Glutamatergic neuron (in vitro differentiated cells): ENCODE results near the gene ACIN1. TPM values are rescaled to one million over a fixed set of nuclear protein-coding genes. Genes with fewer than 3 reads are reported as not detected.
"Not testable (repeated sequence)": the region's sequence is repeated elsewhere in the genome, so short reads cannot be mapped to it uniquely, and the experiment has no call there.

ENCODE experiments used
- DNase-seq: peaks from one replicate; pipeline ENCODE4 v3.0.0; 2022
- H3K27ac Mint-ChIP-seq: one replicate; pipeline ENCODE4 v1.8.0; 2020; ENCODE audit warnings: mild to moderate bottlenecking, mixed read lengths, inconsistent platforms; ENCODE audit not compliant: unreplicated experiment
- H3K27me3 Mint-ChIP-seq: one replicate; pipeline ENCODE4 v1.8.0; 2020; ENCODE audit warnings: mild to moderate bottlenecking, moderate library complexity, mixed read lengths, inconsistent platforms; ENCODE audit not compliant: unreplicated experiment
- H3K36me3 Mint-ChIP-seq: one replicate; pipeline ENCODE4 v1.8.0; 2020; ENCODE audit warnings: mild to moderate bottlenecking, mixed read lengths, inconsistent platforms; ENCODE audit not compliant: unreplicated experiment
- H3K4me1 Mint-ChIP-seq: one replicate; pipeline ENCODE4 v1.8.0; 2020; ENCODE audit warnings: mild to moderate bottlenecking, low read depth, mixed read lengths, inconsistent platforms; ENCODE audit not compliant: unreplicated experiment
- H3K4me3 Mint-ChIP-seq: one replicate; pipeline ENCODE4 v1.8.0; 2020; ENCODE audit warnings: mild to moderate bottlenecking, mixed read lengths, inconsistent platforms; ENCODE audit not compliant: unreplicated experiment
- H3K9me3 Mint-ChIP-seq: one replicate; pipeline ENCODE4 v1.8.0; 2020; ENCODE audit warnings: mild to moderate bottlenecking, moderate library complexity, mixed read lengths, inconsistent platforms; ENCODE audit not compliant: unreplicated experiment
- total RNA-seq: library from RNA; stranded (reverse); fragmentation: NEBNext Ultra II Directional; extraction: Animal tissue kit (Norgen Biotek cat#: 25700); gene quantifications from one replicate; pipeline ENCODE4 v1.2.1, GENCODE V29; 2021; ENCODE audit not compliant: unreplicated experiment
- TF ChIP-seq, protein P1 (sequence below): fragments of 200-600 bp; sonication (generic); IDR thresholded peaks from one replicate; pipeline ENCODE4 v1.5.0; 2021; ENCODE audit not compliant: partially characterized antibody, unreplicated experiment

ACIN1 gene
- total RNA-seq, 1 donor from 2014 or later: 341 TPM

- TF ChIP-seq, protein P1, sequence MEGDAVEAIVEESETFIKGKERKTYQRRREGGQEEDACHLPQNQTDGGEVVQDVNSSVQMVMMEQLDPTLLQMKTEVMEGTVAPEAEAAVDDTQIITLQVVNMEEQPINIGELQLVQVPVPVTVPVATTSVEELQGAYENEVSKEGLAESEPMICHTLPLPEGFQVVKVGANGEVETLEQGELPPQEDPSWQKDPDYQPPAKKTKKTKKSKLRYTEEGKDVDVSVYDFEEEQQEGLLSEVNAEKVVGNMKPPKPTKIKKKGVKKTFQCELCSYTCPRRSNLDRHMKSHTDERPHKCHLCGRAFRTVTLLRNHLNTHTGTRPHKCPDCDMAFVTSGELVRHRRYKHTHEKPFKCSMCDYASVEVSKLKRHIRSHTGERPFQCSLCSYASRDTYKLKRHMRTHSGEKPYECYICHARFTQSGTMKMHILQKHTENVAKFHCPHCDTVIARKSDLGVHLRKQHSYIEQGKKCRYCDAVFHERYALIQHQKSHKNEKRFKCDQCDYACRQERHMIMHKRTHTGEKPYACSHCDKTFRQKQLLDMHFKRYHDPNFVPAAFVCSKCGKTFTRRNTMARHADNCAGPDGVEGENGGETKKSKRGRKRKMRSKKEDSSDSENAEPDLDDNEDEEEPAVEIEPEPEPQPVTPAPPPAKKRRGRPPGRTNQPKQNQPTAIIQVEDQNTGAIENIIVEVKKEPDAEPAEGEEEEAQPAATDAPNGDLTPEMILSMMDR: no peak
- H3K4me3 Mint-ChIP-seq: peak overlapping the region; percentile 0
- peaks cover 12% of the 10 kb centered on the region for H3K9me3 Mint-ChIP-seq
- no peaks in the 10 kb centered on the region for H3K36me3 Mint-ChIP-seq
- DNase-seq: no peak
- peaks cover 18% of the 10 kb centered on the region for H3K4me1 Mint-ChIP-seq
- H3K27ac Mint-ChIP-seq: peak overlapping the region; percentile 14
- H3K27me3 Mint-ChIP-seq: peaks cover 9% of the 10 kb centered on the region
Observed at GRCh38 chr14:23015618-23016017, 79.3 kb downstream of the ACIN1 start.

GRCh38 chr14:23013749-23014054, 81.2 kb downstream of the ACIN1 start:
- H3K27ac Mint-ChIP-seq: peak overlapping the region; percentile 89
- H3K4me3 Mint-ChIP-seq, H3K36me3 Mint-ChIP-seq, DNase-seq: not testable (repeated sequence)
- peaks cover 12% of the 10 kb centered on the region for H3K9me3 Mint-ChIP-seq
- peaks cover 24% of the 10 kb centered on the region for H3K4me1 Mint-ChIP-seq
- peaks cover 14% of the 10 kb centered on the region for H3K27me3 Mint-ChIP-seq

GRCh38 chr14:23013054-23013748, 81.7 kb downstream of the ACIN1 start:
- peak overlapping the region; percentile 76 for H3K4me3 Mint-ChIP-seq
- TF ChIP-seq, protein P1: no peak
- peaks cover 27% of the 10 kb centered on the region for H3K4me1 Mint-ChIP-seq
- peak; percentile 34 for DNase-seq
- H3K36me3 Mint-ChIP-seq: no peaks in the 10 kb centered on the region
- H3K9me3 Mint-ChIP-seq: peaks cover 12% of the 10 kb centered on the region
- peaks cover 14% of the 10 kb centered on the region for H3K27me3 Mint-ChIP-seq
- peak overlapping the region; percentile 89 for H3K27ac Mint-ChIP-seq

DNA sequence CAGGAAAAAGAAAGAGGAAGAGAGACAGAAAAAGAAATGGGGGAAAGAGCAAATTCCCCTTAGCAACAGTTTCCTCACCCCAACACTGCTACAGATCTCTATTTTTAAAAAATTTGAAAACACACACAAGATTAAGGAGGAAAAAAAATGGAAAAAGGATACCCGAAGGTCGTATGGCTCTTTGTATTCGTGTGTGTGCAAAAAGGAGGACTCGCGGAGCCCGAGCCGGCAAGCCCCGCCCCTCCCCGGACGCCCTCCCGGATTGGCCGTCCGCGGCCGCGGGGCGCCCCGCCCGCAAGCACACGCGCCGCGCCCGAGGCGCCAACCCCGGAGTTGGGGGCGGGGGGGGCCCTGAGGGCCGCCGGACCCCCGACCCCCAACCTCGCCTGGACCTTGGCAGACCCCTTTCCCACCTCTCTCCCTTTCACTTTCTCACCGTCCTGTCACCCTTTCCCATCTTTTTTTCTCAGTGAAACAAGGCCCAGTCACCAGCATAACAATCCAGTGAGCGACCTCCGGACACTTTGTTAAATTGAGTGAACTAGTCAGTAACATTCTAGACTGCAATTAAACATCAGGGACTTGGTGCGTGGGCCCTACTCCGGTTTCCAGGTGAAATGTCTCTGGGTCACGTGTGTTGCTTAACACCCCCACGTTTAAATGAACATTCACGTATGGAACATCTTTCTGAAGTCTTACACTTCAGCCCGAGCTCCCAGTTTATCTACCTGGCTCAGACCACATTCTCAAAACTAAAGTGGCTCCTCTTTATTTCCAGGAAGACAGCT, 84.8 kb downstream of the ACIN1 start, which contains the start of gene C14orf93:
Gene C14orf93 (minus strand): TSS at position 205 of the 788 bp plus-strand sequence. CDS start 11,120 bp downstream, outside the sequence.
- peak within 1 kb of the TSS; percentile 97 for H3K27ac Mint-ChIP-seq
- H3K9me3 Mint-ChIP-seq: peaks cover 17% of the 10 kb centered on the region
- peak; percentile 82 for DNase-seq
- peaks cover 14% of the 10 kb centered on the region for H3K27me3 Mint-ChIP-seq
- TF ChIP-seq, protein P1: no peak
- peaks cover 28% of the 10 kb centered on the region for H3K4me1 Mint-ChIP-seq
- peak within 1 kb of the TSS; percentile 88 for H3K4me3 Mint-ChIP-seq
- no peaks in the 10 kb centered on the region for H3K36me3 Mint-ChIP-seq

DNA sequence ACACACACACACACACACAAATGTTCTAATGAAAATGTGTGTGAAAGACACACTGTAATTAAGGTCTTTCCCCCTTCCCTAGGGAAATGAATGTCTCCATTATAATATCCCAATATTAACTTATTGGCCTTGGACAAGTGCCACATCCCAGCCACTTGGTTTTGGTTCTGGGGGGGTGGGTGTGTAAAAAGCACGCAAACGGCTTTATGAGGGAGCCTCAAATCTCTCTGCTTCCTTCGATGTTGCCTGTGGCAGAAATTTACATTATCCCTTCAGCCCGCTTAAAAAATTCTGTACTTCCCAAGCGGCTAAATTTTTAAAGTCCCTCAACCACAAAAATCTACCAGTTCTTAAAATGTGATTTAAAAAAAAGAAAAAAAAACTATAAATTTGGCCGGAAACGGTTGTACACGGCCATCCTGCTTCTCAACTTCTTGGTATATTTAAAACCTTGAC, 85.4 kb downstream of the ACIN1 start:
- peak overlapping the region; percentile 97 for H3K27ac Mint-ChIP-seq
- H3K4me1 Mint-ChIP-seq: peaks cover 30% of the 10 kb centered on the region

More for the DNA sequence above, 85.4 kb downstream of the ACIN1 start:
- H3K36me3 Mint-ChIP-seq: no peaks in the 10 kb centered on the region
- H3K4me3 Mint-ChIP-seq: peak overlapping the region; percentile 88
- H3K27me3 Mint-ChIP-seq: peaks cover 14% of the 10 kb centered on the region
- TF ChIP-seq, protein P1: no peak
- H3K9me3 Mint-ChIP-seq: peaks cover 16% of the 10 kb centered on the region
- DNase-seq: no peak
